Activated CD8-positive, alpha-beta T cell treated with anti-CD3 and anti-CD28 coated beads for 36 hours (primary cell): ENCODE results near the gene PREB. TPM values are rescaled to one million over a fixed set of nuclear protein-coding genes. Genes with fewer than 3 reads are reported as not detected.

ENCODE experiments used
- ATAC-seq: fragments of 200-7000 bp; cut with Tn5 transposase; one replicate; pipeline ENCODE4 v1.10.0; 2021; ENCODE audit warnings: mild to moderate bottlenecking, moderate library complexity
- CTCF ChIA-PET: fragments of 350-600 bp; sonication (Branson Sonifier 250); formaldehyde crosslinking; loops from one replicate; lab custom pipeline; 2021; ENCODE audit warnings: antibody characterized with exemption; lab: Charles Lee
- POLR2A ChIA-PET: fragments of 350-600 bp; sonication (Branson Sonifier 250); formaldehyde crosslinking; loops from one replicate; lab custom pipeline; 2021; ENCODE audit warnings: antibody characterized with exemption; lab: Charles Lee
- DNase-seq: peaks from one replicate; pipeline ENCODE4 v3.0.0-alpha.2; 2020
- H3K27ac Mint-ChIP-seq: one replicate; pipeline ENCODE4 v1.8.0; 2021; ENCODE audit warnings: mild to moderate bottlenecking, mixed read lengths
- H3K27me3 Mint-ChIP-seq: one replicate; pipeline ENCODE4 v1.8.0; 2021; ENCODE audit warnings: mixed read lengths
- H3K36me3 Mint-ChIP-seq: one replicate; pipeline ENCODE4 v1.8.0; 2021; ENCODE audit warnings: low read depth, mixed read lengths
- H3K4me1 Mint-ChIP-seq: one replicate; pipeline ENCODE4 v1.8.0; 2021; ENCODE audit warnings: low read depth, mixed read lengths
- H3K4me3 Mint-ChIP-seq: one replicate; pipeline ENCODE4 v1.8.0; 2021; ENCODE audit warnings: mild to moderate bottlenecking, moderate library complexity, mixed read lengths
- H3K9me3 Mint-ChIP-seq: one replicate; pipeline ENCODE4 v1.8.0; 2021; ENCODE audit warnings: mixed read lengths
- CTCF ChIP-seq: fragments of 200-600 bp; IDR thresholded peaks from one replicate; pipeline ENCODE4 v1.8.0; 2022; ENCODE audit warnings: antibody characterized with exemption, mild to moderate bottlenecking
- intact Hi-C: fragments of 100-400 bp; cut with micrococcal nuclease; formaldehyde crosslinking; loops from one replicate; pipeline ENCODE4 v1.10.0; 2022
- total RNA-seq, 2 experiments: library from RNA; stranded (reverse); gene quantifications; one replicate each; pipeline ENCODE4 v1.2.3, GENCODE V29; 2021

PREB gene
- total RNA-seq, 2 experiments from 2014 or later = 60.5 to 63.2 TPM

DNA sequence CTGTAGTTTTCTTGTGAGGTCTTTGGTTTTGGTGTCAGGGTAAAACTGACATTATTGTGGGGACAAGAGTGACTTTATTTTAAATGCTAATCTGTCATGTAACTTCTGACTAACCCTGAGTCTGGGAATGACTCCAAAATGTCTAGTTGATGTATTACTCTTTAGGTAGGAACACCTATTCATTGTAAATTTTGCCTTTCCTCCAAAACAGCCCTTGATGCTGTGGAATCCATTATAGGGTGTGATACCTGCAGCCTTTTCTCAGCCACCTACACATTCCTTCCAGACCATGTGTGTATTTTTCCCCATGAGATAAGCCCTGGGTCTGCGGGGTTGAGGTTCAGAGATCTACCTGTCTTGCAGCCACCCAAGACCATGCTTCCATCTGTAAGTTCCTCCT is 8.8 kb upstream of the PREB start:
- Mint-ChIP-seq H3K36me3 (no peaks in the 10 kb centered on the region), H3K27ac (no peak overlapping the region), H3K4me3 (no peak overlapping the region), H3K9me3 (peaks cover 5% of the 10 kb centered on the region), H3K27me3 (peaks cover 7% of the 10 kb centered on the region), H3K4me1 (no peaks in the 10 kb centered on the region)
- ATAC-seq (no peak), DNase-seq (no peak)
- TF ChIP-seq CTCF = no peak
- CTCF ChIA-PET = no interaction called here
- intact Hi-C loops = no loop called here
- POLR2A ChIA-PET = interaction anchor here (0.5 to 0.8 kb wide), 2 partner anchors 25 to 434 kb away, joined by 3 read pairs; partner anchors contain the start of gene CGREF1

GRCh38 chr2:27139310-27139709 is 4.9 kb upstream of the PREB start, which contains the start of gene PRR30:
Gene PRR30 (minus strand): TSS chr2:27139410. CDS start chr2:27138329, 1,081 bp downstream.
- intact Hi-C loops = no loop called here
- POLR2A ChIA-PET = no interaction called here
- CTCF ChIA-PET = no interaction called here
- Mint-ChIP-seq H3K36me3 (no peaks in the 10 kb centered on the region), H3K9me3 (peaks cover 5% of the 10 kb centered on the region), H3K27ac (no peak within 1 kb of the TSS), H3K4me1 (peaks cover 3% of the 10 kb centered on the region), H3K4me3 (no peak within 1 kb of the TSS), H3K27me3 (peaks cover 7% of the 10 kb centered on the region)
- DNase-seq = no peak
- no peak for TF ChIP-seq CTCF
- no peak for ATAC-seq

DNA sequence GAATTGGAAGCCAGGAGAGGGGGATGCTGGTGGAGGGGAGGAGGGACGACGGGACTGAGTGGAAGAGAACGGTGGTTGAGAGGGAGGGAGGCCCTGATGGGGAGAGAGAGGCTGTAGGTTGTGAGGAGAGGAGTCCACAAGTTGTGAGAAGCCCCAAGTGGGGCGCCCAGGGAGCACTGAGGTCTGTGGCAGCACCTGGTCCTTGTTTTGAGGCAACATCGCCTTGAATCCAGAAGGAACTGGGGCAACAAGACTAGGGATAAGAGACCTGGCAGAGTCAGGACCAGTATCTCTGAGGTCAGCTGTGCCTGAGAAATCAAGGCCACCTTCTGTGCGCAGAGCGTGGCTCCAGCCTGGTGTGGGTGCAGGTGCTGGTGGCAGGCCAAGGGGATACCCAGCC is 3.7 kb upstream of the PREB start:
- POLR2A ChIA-PET = interaction anchor here (0.9 kb wide), 1 partner anchor 15 kb away, joined by 3 read pairs; the partner anchor contains the start of gene ABHD1
- H3K36me3 Mint-ChIP-seq = peaks cover 10% of the 10 kb centered on the region
- DNase-seq (no peak), ATAC-seq (no peak)
- peaks cover under 1% of the 10 kb centered on the region for H3K9me3 Mint-ChIP-seq
- CTCF ChIA-PET = no interaction called here
- no peak overlapping the region for H3K4me3 Mint-ChIP-seq
- H3K27ac Mint-ChIP-seq = no peak overlapping the region
- no peak for TF ChIP-seq CTCF
- intact Hi-C loops = no loop called here
- peaks cover 6% of the 10 kb centered on the region for H3K27me3 Mint-ChIP-seq
- peaks cover 8% of the 10 kb centered on the region for H3K4me1 Mint-ChIP-seq

DNA sequence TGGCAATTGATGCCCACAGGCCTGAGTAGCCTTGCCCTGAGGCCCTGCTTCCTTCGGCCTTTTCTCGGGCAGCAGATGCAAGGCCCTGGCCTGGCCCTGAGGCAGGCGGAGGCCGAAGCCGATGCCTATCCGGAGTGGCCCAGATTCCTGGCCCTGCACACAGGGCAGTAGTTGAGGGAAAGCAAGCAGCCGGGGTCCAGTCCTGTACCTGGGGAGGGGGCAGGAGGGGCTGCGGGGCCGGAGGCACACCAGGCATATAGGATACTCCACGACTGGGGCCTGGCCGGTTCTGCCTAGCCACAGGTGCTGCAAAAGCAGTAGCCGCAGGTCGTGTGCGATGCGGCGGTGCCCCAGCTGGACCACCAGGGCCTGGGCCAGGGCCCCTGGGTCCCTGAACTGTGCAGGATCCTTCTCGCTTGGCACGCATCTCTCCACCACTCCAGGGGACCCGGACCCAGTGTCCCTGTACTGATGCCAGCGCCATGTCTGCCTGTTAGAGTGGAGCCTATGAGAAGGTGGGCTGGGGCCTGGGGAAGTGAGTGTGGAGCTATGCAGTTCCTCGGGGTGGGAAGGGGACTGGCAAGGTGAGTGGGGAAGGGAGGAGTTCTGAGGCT is 3.0 kb upstream of the PREB start:
- POLR2A ChIA-PET = no interaction called here
- no peak for ATAC-seq
- H3K9me3 Mint-ChIP-seq = no peaks in the 10 kb centered on the region
- peaks cover 16% of the 10 kb centered on the region for H3K36me3 Mint-ChIP-seq
- intact Hi-C loops = no loop called here
- H3K4me3 Mint-ChIP-seq = no peak overlapping the region
- no peak overlapping the region for H3K27ac Mint-ChIP-seq
- no peak for TF ChIP-seq CTCF
- peaks cover 15% of the 10 kb centered on the region for H3K4me1 Mint-ChIP-seq
- no peak for DNase-seq
- no peaks in the 10 kb centered on the region for H3K27me3 Mint-ChIP-seq
- CTCF ChIA-PET = no interaction called here

DNA sequence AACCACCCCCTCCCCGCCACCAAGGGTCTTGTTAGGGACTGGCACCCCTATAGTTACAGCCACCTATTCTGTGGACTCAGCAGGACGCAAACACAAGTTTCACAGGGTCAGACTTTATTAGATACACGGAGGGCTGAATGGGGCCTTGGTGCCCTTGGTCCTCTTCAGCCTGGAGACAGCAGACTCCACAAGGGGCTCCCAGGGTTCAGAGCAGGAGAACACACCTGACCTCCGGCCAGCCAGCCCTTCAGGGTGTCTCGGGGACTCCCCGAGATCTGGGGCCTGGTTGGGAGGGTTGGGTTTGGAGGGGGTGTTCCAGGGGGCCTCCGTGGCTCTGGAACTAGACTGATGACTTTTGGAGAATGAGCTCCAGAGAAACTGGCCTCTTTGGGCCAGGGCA is 2.3 kb upstream of the PREB start:
- peaks cover 21% of the 10 kb centered on the region for H3K36me3 Mint-ChIP-seq
- no peak for DNase-seq
- no peaks in the 10 kb centered on the region for H3K9me3 Mint-ChIP-seq
- no peaks in the 10 kb centered on the region for H3K27me3 Mint-ChIP-seq
- ChIA-PET CTCF (no interaction called here), POLR2A (no interaction called here)
- ATAC-seq = no peak
- H3K4me3 Mint-ChIP-seq = no peak overlapping the region
- peaks cover 16% of the 10 kb centered on the region for H3K4me1 Mint-ChIP-seq
- intact Hi-C loops = no loop called here
- no peak overlapping the region for H3K27ac Mint-ChIP-seq
- TF ChIP-seq CTCF = no peak
